DMS153 treated with DMSO at 0.1 percent for 48 hours (cell line): Measurements from ENCODE around the gene TRAPPC5.
A peak's percentile ranks its signal among the peaks of the same experiment; 100 is the strongest.

ENCODE experiments used
- DNase-seq: peaks from one replicate; lab custom pipeline; 2025; ENCODE audit not compliant: unreplicated experiment; lab: John Stamatoyannopoulos, UW

TRAPPC5 gene

DNA sequence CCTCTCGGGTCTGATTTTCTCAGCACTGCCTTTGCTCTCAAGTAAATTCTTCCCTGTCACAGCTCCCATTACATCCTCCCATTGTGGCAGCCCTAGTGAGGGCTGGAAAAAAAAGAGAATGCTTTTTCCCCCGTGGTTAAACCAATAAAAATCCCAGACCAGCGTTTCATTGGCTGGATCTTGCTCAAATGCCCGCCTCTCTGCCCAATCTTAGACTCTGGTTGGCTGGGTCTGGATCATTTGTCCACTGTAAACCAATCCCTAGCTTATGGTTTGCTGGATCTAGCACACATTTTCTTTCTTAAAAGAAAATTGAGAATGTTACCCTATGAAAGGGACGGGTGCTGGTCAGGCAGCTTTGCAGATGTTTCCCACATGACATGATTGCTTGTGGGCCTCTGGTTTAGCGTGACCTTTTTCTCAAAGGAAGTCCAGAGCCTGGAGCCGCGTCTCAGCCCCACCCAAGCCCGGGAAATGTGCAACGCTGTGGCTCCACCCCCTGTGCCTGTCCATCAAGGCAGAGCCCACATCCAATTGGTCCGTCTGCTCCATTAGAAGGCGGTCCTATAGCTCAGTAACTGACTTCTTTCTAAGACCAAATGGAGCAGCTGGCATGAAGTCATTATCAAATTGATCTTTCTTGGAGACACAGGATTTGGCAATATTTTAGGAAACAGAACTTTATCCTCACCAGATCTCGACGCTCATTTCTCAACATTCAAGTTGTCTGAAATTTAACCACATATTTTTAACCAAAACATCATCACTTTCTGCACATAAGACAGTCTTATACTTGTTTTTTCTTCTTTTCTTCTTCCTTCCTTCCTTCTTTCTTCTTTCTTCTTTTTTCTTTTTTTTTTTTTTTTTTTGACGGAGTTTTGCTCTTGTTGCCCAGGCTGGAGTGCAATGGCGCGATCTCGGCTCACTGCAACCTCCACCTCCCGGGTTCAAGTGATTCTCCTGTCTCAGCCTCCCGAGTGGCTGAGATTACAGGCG lies 6.3 kb upstream of the TRAPPC5 start:
- no peak for DNase-seq

DNA sequence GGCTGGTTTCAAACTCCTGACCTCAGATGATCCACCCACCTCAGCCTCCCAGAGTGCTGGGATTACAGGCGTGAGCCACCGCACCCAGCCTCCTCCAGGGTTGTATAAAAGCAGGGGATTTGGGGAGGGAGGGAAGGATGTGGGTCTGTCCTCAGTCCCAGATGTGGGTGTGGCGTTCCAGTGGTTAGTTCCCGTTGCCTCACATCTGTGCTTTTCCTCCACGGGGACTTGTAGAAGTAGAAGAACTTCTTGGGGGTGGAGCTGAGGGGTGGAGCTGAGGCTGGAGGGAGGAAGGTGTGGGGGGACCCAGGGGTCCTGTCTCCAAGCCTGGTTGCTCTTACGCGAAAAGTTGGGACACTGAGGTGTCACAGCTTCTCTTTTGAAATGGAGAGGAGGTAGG lies 4.3 kb upstream of the TRAPPC5 start:
- DNase-seq: no peak

DNA sequence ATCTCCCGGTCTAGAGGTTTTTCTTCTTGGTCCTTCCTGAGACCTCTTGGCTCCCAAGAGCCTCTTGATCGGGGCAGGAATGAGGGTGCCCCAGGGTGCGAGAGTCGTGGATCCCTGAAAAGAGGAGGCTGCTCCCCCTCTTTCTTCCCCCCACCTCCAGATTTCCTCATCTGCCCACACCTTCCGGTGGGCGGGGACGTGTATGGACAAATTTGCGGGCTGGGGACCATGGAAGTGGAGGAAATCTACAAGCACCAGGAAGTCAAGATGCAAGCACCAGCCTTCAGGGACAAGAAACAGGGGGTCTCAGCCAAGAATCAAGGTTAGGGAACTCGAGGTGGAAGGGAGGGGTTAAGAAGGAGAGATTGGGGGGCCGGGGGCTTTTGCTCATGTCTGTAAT lies 3.8 kb upstream of the TRAPPC5 start, which contains the start of gene MCEMP1:
TSS of gene MCEMP1 (plus strand) at position 237 of the 400 bp plus-strand sequence. CDS start at position 268, 31 bp downstream.
- DNase-seq: no peak

DNA sequence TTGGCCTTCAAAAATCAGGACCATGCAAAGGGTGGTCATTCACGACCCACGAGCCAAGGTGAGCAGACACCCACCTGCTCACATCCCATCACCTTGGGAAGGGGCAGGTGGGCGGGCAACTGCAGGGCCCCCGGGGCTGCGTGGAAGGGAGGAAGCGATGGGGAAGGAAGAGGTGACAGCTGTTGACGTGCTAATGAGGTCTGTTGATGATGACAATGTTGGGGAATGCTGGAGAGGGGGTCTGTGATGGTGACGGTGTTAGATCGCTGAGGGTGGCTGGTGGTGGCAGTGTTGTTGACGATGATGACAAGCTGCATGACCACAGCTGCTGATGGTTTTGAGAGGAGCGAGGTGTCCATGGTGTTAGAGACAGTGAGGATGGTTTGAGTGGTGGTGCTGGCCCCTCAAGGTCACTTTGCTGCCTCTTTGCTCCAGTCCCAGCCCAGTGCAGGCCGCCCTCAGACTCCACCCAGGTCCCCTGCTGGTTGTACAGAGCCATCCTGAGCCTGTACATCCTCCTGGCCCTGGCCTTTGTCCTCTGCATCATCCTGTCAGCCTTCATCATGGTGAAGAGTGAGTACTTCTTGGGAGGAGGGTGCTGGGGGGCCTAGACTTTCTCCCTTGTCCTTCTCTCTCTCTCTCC lies 2.8 kb upstream of the TRAPPC5 start:
- DNase-seq: no peak

DNA sequence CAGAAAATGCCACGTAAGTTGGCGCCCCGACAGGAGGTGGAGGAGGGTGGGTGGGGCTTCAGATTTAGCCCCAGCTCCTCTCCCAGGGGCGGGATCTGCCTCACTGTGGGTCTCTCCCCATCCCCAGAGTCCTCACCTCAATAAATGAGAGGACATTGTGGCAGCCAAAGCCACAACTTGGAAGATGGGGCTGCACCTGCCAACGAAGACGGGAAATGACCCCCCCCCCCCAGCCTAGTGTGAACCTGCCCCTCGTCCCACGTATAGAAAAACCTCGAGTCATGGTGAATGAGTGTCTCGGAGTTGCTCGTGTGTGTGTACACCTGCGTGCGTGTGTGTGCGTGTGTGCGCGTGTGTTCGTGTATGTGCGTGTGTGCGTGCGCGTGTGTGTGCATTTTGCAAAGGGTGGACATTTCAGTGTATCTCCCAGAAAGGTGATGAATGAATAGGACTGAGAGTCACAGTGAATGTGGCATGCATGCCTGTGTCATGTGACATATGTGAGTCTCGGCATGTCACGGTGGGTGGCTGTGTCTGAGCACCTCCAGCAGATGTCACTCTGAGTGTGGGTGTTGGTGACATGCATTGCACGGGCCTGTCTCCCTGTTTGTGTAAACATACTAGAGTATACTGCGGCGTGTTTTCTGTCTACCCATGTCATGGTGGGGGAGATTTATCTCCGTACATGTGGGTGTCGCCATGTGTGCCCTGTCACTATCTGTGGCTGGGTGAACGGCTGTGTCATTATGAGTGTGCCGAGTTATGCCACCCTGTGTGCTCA lies 1.5 kb upstream of the TRAPPC5 start:
- DNase-seq: peak; percentile 46

DNA sequence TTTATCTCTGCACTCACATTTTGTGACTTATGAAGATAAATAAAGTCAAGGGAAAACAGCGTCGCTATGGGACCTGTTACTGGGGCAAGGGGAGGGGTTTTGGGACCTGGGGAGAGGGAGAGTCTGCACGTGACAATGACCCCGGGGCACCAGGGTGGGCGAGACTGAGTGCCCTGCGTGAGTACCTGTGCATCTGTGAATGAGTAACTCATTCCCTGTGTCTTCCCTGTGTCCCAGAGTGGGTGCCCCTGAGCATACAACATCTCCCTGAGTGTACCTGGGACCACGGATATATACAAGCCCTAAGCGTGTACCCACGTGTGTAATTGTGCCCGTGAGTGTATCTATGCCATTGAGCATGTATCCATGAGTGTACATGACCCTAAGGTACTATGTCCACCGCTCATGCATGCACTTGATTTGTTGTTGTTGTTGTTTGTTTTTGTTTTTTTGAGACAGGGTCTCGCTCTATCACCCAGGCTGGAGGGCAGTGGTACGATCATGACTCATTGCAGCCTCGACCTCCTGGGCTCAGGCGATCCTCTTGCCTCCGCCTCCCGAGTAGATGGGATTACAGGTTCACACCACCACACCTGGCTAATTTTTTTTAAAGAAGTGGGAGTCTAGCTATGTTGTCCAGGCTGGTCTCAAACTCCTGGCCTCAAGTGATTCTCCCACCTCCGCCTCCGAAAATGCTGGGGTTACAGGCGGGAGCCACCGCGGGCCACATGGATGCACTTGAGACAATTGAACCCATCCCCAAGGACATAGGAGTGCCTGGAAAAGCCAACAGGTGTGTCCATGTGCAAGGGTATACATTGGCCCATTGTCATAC lies 645 bp upstream of the TRAPPC5 start:
- no peak for DNase-seq

DNA sequence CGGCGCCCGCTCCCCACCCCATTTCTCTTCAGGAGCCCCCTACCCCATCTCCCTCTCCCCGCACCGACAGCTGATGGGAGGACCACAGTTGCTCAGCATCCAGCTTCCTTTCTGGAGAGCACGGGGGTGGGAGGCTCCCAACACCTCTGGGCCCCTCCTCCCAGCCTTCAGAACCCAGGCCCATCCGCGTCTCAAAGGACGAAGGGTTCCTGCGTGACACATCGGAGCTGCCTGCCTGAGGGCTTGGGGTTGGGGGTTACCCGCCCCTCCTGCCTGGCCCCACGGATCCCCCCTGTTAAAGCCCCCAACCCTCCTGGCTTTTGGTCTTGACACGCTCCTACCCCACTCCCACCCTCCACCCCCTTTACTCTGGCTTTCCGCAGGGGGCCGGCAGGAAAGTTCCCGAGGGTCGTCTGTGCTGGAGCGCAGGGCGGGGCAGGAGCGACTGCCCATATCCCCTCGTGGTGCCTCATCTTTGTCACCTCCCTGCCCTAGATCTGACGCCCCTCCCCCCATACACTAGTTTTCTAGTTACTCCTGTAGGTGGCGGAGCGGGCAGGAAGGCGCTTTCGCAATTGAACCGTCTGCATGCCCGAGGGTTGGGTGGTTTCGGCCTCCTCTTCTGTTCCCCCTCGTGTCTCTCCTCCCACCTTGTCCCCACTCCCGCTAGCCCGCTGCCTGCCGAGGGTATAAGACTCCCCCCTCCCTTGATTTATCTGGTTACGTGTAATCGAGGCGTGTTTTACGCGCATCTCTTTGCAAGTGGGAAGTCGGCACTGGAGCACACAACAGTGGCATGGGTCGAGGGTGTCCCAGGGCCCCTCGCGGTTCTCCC lies 924 bp downstream of the TRAPPC5 start:
- no peak for DNase-seq

DNA sequence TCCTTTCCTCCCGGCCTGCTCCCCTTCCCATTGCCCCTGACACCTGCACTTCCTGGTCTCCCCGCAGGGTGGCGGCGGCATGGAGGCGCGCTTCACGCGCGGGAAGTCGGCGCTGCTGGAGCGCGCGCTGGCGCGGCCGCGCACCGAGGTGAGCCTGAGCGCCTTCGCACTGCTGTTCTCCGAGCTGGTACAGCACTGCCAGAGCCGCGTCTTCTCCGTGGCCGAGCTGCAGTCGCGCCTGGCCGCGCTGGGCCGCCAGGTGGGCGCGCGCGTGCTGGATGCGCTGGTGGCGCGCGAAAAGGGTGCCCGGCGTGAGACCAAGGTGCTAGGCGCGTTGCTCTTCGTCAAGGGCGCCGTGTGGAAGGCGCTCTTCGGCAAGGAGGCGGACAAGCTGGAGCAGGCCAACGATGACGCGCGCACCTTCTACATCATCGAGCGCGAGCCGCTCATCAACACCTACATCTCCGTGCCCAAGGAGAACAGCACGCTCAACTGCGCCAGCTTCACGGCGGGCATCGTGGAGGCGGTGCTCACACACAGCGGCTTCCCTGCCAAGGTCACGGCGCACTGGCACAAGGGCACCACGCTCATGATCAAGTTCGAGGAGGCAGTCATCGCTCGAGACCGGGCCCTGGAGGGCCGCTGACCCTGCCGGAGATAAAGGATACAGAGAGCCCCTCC lies 1.7 kb downstream of the TRAPPC5 start:
- no peak for DNase-seq

DNA sequence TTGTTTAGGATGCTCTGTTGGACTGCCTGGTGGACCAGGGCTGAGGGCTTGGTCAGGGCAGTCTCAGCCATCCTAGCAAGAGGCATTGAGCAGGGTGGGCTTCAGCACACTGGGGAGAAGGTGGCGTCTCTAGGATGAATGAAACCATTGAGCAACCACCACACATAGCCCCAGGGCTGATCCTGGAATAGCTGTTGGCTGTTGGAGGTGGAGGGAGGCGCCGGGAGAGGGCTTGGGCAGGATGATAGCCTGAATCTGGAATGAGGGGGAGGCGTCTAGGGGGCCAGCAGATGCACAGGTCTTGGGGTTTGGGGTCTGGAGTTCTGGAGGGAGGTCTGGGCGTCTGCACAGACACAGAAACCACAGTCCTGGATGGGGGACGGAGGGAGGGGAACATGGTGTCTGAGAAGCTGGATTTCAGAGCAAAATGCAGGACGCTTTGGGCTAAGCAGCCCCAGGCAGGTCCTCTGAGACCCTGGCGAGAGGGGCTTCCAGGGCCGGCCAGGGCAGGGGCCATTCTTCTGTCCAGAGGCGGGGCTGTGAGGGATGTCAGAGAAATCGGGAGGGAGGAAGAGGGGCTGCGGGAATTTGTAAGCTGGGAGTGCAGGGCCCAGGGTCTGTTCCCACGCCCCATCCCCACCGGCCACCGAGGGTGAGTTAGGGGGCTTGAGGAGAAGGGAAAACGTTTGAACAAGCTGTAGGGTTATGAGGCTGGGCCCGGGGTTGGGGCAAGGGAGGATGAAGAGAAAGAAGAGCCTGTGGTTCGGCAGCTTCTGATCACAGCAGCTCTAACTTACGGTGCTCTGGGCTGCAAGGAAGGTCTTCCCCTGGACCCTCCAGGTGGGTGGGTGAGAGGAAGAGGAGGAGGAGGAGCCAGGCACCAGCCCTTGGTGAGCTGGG lies 5.2 kb downstream of the TRAPPC5 start:
- DNase-seq: no peak

DNA sequence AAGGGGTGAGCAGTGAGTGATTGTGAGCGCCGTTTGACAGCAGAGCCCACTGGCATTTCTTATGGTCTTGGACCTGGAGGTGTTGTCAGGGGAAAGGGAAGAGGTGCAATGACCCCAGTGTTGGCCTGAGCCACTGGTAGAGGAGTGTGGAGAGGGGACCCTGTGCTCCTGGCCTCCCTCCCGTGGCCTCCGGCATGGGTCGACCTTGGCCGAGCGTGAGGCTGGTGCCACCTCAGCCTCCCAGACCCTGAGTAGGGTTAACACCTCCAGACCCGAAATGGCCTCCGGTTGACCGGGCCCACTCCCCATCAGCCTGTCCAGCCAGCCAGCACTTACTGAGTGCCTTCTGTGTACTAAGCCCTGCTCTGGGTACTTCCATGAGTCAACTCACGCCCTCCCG lies 6.5 kb downstream of the TRAPPC5 start:
- no peak for DNase-seq

DNA sequence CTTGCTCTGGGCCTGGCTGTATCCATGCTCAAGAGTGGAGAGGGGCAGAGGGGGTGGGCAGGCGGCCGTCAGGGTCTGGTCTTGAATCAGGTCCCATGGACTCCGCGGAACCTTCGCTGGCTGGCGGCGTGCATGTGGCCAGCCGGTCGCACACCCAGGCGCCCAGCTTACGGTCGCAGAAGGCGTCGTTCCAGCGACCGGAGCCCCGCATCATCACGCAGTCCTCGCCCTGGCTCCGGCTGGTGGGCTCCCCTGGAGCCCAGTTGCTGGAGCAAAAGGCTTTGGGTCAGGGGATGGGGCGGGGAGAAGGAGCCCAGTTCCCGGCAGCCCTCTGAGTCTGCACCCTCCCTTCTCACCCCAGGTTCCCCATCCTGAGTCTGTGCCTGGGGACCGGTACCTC lies 8.5 kb downstream of the TRAPPC5 start:
- no peak for DNase-seq

DNA sequence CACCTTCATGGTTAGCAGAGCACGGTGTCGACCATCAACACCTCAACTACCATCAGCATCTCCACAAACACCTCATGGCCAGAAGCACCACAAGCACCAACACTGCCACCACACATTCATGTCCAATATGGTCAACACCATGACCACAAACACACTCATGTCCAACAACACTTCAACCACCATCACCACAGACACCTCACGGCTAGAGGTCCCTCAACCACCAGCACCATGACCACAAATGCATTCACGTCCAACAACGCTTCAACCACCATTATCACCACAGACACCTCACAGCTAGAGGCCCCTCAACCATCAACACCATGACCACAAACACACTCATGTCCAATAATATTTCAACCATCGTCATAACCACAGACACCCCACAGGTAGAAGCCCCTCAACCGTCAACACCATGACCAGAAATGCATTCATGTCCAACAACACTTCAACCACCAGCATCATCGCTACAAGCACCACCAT lies 10.2 kb downstream of the TRAPPC5 start:
- DNase-seq: no peak

DNA sequence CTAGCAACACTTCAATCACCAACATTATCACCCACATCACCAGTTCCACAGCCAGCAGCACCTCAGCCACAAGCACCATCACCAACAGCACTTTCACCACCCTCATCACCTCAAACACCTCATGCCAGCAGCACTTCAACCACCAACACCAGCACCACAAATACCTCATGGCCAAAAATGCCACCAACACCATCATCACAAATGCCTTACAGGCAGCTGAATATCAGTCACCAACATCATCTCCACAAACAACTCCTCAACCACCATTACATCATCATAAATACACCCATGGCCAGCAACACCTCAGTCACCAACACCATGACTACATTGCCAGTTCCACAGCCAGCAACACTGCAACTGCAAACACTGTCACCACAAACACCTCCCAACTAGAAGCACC lies 10.9 kb downstream of the TRAPPC5 start:
- DNase-seq: no peak

DNA sequence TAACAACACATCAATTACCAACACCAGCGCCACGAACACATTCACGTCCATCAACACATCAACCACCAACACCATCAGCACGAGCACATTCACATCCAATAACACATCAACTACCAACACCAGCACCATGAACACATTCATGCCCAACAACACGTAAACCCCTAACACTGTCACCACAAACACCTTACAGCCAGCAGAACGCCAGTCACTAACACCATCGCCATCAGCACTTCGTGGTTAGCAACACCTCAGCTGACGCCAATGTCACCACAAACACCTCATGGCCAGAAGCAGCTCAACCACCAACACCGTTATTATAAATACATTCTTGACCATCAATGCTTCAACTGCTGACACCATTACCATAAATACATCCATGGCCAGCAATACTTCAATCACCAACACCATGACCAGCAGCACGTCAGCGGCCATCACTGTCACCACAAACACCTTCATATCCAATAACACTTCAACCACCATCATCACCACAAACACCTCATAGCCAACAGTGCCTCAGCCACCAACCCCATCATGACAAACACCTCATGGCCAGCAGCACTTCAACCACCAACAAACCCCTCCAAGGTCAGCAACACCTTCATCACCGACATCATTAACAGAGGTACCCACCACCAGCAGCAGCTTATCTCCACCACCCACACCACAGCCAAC lies 11.9 kb downstream of the TRAPPC5 start:
- no peak for DNase-seq

DNA sequence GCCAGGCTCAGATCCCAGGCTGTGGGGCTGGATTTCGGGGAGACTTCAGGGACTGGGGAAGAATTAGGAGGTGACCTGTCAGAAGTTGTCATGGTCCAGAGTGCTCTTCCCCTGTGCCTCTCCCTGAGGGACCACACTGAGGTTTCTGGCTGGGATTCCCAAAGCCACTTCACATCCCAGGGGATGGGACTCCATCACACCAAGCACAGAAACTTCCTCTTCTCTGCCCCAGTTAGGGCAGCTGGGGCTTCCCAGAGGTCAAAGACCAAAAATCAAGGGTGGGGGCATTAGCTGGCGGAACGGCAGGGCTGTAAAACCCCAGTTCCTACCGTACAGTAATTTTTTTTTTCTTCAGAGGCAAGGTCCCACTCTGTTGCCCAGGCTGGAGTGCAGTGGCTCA lies 13.9 kb downstream of the TRAPPC5 start:
- DNase-seq: no peak

DNA sequence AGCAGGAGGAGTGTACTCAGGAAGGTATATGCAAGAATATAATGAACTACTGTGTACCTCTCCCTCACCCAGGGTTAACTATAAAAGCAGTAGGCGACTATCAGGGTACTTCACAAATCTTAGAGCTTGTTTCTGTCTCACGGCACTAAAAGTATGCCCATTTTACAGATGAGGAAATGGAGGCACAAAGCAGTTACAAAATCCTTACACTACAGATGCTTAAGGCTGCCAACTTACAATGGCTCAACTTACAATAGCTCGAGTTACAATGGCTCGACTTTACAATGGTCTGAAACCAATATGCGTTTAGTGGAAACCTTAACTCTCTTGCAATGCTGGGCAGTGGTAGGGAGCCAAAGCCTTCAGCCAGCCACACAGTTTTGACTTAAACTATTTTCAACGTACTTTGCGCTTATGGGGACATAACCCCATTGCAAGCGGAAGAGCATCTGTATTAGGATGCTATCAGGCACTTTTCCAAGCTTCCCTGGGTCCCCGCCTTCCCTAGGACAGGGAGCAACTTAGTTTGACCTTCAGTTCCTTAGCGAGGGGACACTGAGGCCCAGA lies 17.2 kb downstream of the TRAPPC5 start:
- no peak for DNase-seq

DNA sequence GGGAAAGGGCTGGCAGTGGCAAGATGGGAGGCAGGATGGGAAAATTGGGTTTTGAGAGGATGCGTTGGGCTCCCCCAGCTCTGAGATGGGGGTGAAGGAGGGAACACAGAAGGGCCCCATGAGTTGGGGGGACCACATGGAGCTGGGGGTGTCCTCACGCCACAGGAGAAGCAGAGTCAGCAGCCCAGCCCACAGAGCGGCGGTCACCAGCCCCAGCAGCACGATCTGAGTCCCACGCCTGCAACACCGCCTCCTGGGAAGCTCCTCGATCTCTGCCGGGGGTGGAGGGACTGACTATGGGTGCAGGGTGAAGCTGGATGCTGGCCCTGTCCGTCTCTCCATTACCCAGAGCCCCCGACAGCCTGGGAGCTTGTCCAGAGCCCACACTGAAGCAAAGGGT lies 17.9 kb downstream of the TRAPPC5 start:
- DNase-seq: no peak
